HepG2 (cell line): ENCODE measurements around the gene HCRTR1.

Experiments
- ETS1 ChIP-seq: sonication (generic); formaldehyde crosslinking; IDR thresholded peaks from 2 replicates; pipeline ENCODE4 v1.4.0; 2020; ENCODE audit warnings: missing genetic modification reagents
- FOXM1 ChIP-seq: sonication (generic); formaldehyde crosslinking; IDR thresholded peaks from 2 replicates; pipeline ENCODE4 v1.5.0; 2020; ENCODE audit warnings: missing genetic modification reagents
- TGIF2 ChIP-seq: IDR thresholded peaks from 2 replicates; pipeline ENCODE4 v1.6.1; 2016; ENCODE audit warnings: control low read depth, missing compliant biosample characterization

- TF ChIP-seq ETS1 (CRISPR knock-in tag) (no peak), TGIF2 (no peak), FOXM1 (CRISPR knock-in tag) (no peak)
Measured at GRCh38 chr1:31605908-31606427, 11.5 kb upstream of the HCRTR1 start.
